ENCODE results near the gene LRRK2. TPM values are rescaled to one million over a fixed set of nuclear protein-coding genes. Genes with fewer than 3 reads are reported as not detected.

Gene LRRK2
- total RNA-seq, 5 donors from 2014 or later (not counting 1 experiment from before 2014, with no cell fraction given) = 0.47 to 2.3 (median 1.8) TPM

- Histone ChIP-seq H3K4me3 (ENCODE audit: control insufficient read depth in 1 of 2, extremely low read depth in 1 of 2, low read length in 1 of 2) (no peak overlapping the region), H3K27me3 (replicated peaks in 1 of 2; ENCODE audit: control insufficient read depth in 2 of 2, extremely low read depth in 1 of 2, insufficient read depth in 2 of 2, low read length in 1 of 2) (no peaks in the 10 kb centered on the region), H3K36me3 (ENCODE audit: control insufficient read depth in 2 of 2, extremely low read depth in 1 of 2, insufficient read depth in 1 of 2, low read length in 1 of 2) (no peaks in the 10 kb centered on the region), H3K27ac (ENCODE audit: low read length) (no peak overlapping the region), H3K9me3 (no peaks in the 10 kb centered on the region), H3K4me1 (ENCODE audit: control insufficient read depth in 1 of 2, extremely low read depth in 1 of 2, insufficient read depth in 2 of 2, low read length in 2 of 2) (no peaks in the 10 kb centered on the region)
- no peak for ATAC-seq (replicated peaks in 1 of 4)
- Mint-ChIP-seq H3K36me3 (no peaks in the 10 kb centered on the region), H3K4me1 (no peaks in the 10 kb centered on the region), H3K27me3 (no peaks in the 10 kb centered on the region), H3K9me3 (peaks cover 0 to 5% (median 3%) of the 10 kb centered on the region in 3 donors), H3K27ac (no peak overlapping the region), H3K4me3 (no peak overlapping the region)
- DNase-seq = no peak
- ChIA-PET POLR2A (no interaction called here), CTCF (no interaction called here)
- no CpG with 5 or more reads among the region's 1 CpG for WGBS (ENCODE audit: insufficient coverage)
These were observed 29.1 kb downstream of the LRRK2 start for GRCh38 chr12:40253936-40254335.

- POLR2A ChIA-PET = no interaction called here
- Mint-ChIP-seq H3K27me3 (no peaks in the 10 kb centered on the region), H3K36me3 (no peaks in the 10 kb centered on the region), H3K4me3 (no peak overlapping the region), H3K27ac (no peak overlapping the region), H3K9me3 (peaks cover 0 to 5% (median 3%) of the 10 kb centered on the region in 3 donors), H3K4me1 (no peaks in the 10 kb centered on the region)
- DNase-seq (no peak), ATAC-seq (replicated peaks in 1 of 4) (no peak)
- Histone ChIP-seq H3K4me3 (ENCODE audit: control insufficient read depth in 1 of 2, extremely low read depth in 1 of 2, low read length in 1 of 2) (no peak overlapping the region), H3K27me3 (replicated peaks in 1 of 2; ENCODE audit: control insufficient read depth in 2 of 2, extremely low read depth in 1 of 2, insufficient read depth in 2 of 2, low read length in 1 of 2) (no peaks in the 10 kb centered on the region), H3K27ac (ENCODE audit: low read length) (no peak overlapping the region), H3K4me1 (ENCODE audit: control insufficient read depth in 1 of 2, extremely low read depth in 1 of 2, insufficient read depth in 2 of 2, low read length in 2 of 2) (no peaks in the 10 kb centered on the region), H3K36me3 (ENCODE audit: control insufficient read depth in 2 of 2, extremely low read depth in 1 of 2, insufficient read depth in 1 of 2, low read length in 1 of 2) (no peaks in the 10 kb centered on the region), H3K9me3 (no peaks in the 10 kb centered on the region)
- 100% methylated on average over 2 of the region's 5 CpGs for WGBS (ENCODE audit: insufficient coverage)
- CTCF ChIA-PET = no interaction called here
These were observed 29.8 kb downstream of the LRRK2 start for GRCh38 chr12:40254455-40255085.

DNA sequence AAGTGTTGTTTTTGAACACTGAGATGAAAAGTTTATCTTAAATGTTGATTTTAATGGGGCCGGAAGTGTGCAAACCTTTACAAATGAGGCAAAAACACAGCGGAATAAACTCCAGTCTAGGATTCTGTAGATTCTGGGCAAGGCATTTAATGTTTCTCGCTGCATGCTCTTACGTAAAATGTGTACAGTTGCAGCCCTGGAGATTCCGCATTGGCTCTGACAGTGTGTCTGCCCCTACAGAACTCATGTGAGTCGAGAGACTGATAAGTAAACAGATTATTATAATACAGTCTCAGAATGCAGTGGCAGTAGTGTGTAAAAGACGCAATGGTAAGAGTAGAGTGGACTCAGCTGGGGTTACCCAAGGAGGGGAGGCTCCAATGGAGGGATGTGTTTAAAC lies 33.6 kb downstream of the LRRK2 start:
- WGBS (ENCODE audit: insufficient coverage) = 84% methylated on average over 5 of the region's 7 CpGs
- H3K9me3 Mint-ChIP-seq = peaks cover 0 to 5% (median 0%) of the 10 kb centered on the region in 3 donors
- no peaks in the 10 kb centered on the region for H3K36me3 Mint-ChIP-seq
- no peak overlapping the region for H3K27ac Mint-ChIP-seq
- Histone ChIP-seq H3K27me3 (replicated peaks in 1 of 2; ENCODE audit: control insufficient read depth in 2 of 2, extremely low read depth in 1 of 2, insufficient read depth in 2 of 2, low read length in 1 of 2) (no peaks in the 10 kb centered on the region), H3K4me1 (ENCODE audit: control insufficient read depth in 1 of 2, extremely low read depth in 1 of 2, insufficient read depth in 2 of 2, low read length in 2 of 2) (no peaks in the 10 kb centered on the region), H3K9me3 (no peaks in the 10 kb centered on the region), H3K4me3 (ENCODE audit: control insufficient read depth in 1 of 2, extremely low read depth in 1 of 2, low read length in 1 of 2) (no peak overlapping the region), H3K36me3 (ENCODE audit: control insufficient read depth in 2 of 2, extremely low read depth in 1 of 2, insufficient read depth in 1 of 2, low read length in 1 of 2) (no peaks in the 10 kb centered on the region), H3K27ac (ENCODE audit: low read length) (no peak overlapping the region)
- no peak overlapping the region for H3K4me3 Mint-ChIP-seq
- DNase-seq (no peak), ATAC-seq (replicated peaks in 1 of 4) (no peak)
- no peaks in the 10 kb centered on the region for H3K4me1 Mint-ChIP-seq
- POLR2A ChIA-PET = no interaction called here
- CTCF ChIA-PET = no interaction called here
- H3K27me3 Mint-ChIP-seq = no peaks in the 10 kb centered on the region

- H3K4me3 ChIP-seq (ENCODE audit: control insufficient read depth in 1 of 2, extremely low read depth in 1 of 2, low read length in 1 of 2) = no peak overlapping the region
- H3K27me3 ChIP-seq (replicated peaks in 1 of 2; ENCODE audit: control insufficient read depth in 2 of 2, extremely low read depth in 1 of 2, insufficient read depth in 2 of 2, low read length in 1 of 2) = no peaks in the 10 kb centered on the region
- ATAC-seq (replicated peaks in 1 of 4) (no peak), DNase-seq (no peak)
- no peak overlapping the region for H3K27ac Mint-ChIP-seq
- POLR2A ChIA-PET = interaction anchor here in 1 of 2 donors (0.5 kb wide), 1 partner anchor 116 kb away, joined by 15 read pairs; no protein-coding TSS in a partner anchor
- no peaks in the 10 kb centered on the region for H3K36me3 Mint-ChIP-seq
- CTCF ChIA-PET = no interaction called here
- no peaks in the 10 kb centered on the region for H3K9me3 ChIP-seq
- H3K4me3 Mint-ChIP-seq = no peak overlapping the region
- H3K4me1 Mint-ChIP-seq = no peaks in the 10 kb centered on the region
- peaks cover 0 to 5% (median 0%) of the 10 kb centered on the region in 3 donors for H3K9me3 Mint-ChIP-seq
- no peaks in the 10 kb centered on the region for H3K4me1 ChIP-seq (ENCODE audit: control insufficient read depth in 1 of 2, extremely low read depth in 1 of 2, insufficient read depth in 2 of 2, low read length in 2 of 2)
- H3K27ac ChIP-seq (ENCODE audit: low read length) = no peak overlapping the region
- no peaks in the 10 kb centered on the region for H3K36me3 ChIP-seq (ENCODE audit: control insufficient read depth in 2 of 2, extremely low read depth in 1 of 2, insufficient read depth in 1 of 2, low read length in 1 of 2)
- H3K27me3 Mint-ChIP-seq = no peaks in the 10 kb centered on the region
These were observed 37.1 kb downstream of the LRRK2 start for GRCh38 chr12:40261937-40262336.

- no peak for ATAC-seq (replicated peaks in 1 of 4)
- Histone ChIP-seq H3K9me3 (no peaks in the 10 kb centered on the region), H3K27ac (ENCODE audit: low read length) (no peak overlapping the region), H3K4me3 (ENCODE audit: control insufficient read depth in 1 of 2, extremely low read depth in 1 of 2, low read length in 1 of 2) (no peak overlapping the region), H3K4me1 (ENCODE audit: control insufficient read depth in 1 of 2, extremely low read depth in 1 of 2, insufficient read depth in 2 of 2, low read length in 2 of 2) (no peaks in the 10 kb centered on the region), H3K27me3 (replicated peaks in 1 of 2; ENCODE audit: control insufficient read depth in 2 of 2, extremely low read depth in 1 of 2, insufficient read depth in 2 of 2, low read length in 1 of 2) (no peaks in the 10 kb centered on the region), H3K36me3 (ENCODE audit: control insufficient read depth in 2 of 2, extremely low read depth in 1 of 2, insufficient read depth in 1 of 2, low read length in 1 of 2) (no peaks in the 10 kb centered on the region)
- no peak for DNase-seq
- peaks cover 0 to 5% (median 0%) of the 10 kb centered on the region in 3 donors for H3K9me3 Mint-ChIP-seq
- H3K36me3 Mint-ChIP-seq = no peaks in the 10 kb centered on the region
- ChIA-PET CTCF (no interaction called here), POLR2A (no interaction called here)
- no peaks in the 10 kb centered on the region for H3K27me3 Mint-ChIP-seq
- H3K4me3 Mint-ChIP-seq = no peak overlapping the region
- H3K27ac Mint-ChIP-seq = no peak overlapping the region
- H3K4me1 Mint-ChIP-seq = no peaks in the 10 kb centered on the region
- no CpG with 5 or more reads among the region's 1 CpG for WGBS (ENCODE audit: insufficient coverage)
These were observed 37.9 kb downstream of the LRRK2 start for GRCh38 chr12:40262657-40263056.

GRCh38 chr12:40263616-40264409 lies 39.0 kb downstream of the LRRK2 start:
- H3K9me3 Mint-ChIP-seq = peaks cover 0 to 5% (median 0%) of the 10 kb centered on the region in 3 donors
- no peaks in the 10 kb centered on the region for H3K27me3 ChIP-seq (replicated peaks in 1 of 2; ENCODE audit: control insufficient read depth in 2 of 2, extremely low read depth in 1 of 2, insufficient read depth in 2 of 2, low read length in 1 of 2)
- H3K9me3 ChIP-seq = no peaks in the 10 kb centered on the region
- H3K4me3 ChIP-seq (ENCODE audit: control insufficient read depth in 1 of 2, extremely low read depth in 1 of 2, low read length in 1 of 2) = no peak overlapping the region
- H3K4me3 Mint-ChIP-seq = no peak overlapping the region
- DNase-seq (no peak), ATAC-seq (replicated peaks in 1 of 4) (no peak)
- ChIA-PET POLR2A (no interaction called here), CTCF (interaction anchor here in 1 of 2 donors (0.6 kb wide), 1 partner anchor 19 kb away, joined by 3 read pairs; no protein-coding TSS in a partner anchor)
- no peak overlapping the region for H3K27ac ChIP-seq (ENCODE audit: low read length)
- no peaks in the 10 kb centered on the region for H3K36me3 ChIP-seq (ENCODE audit: control insufficient read depth in 2 of 2, extremely low read depth in 1 of 2, insufficient read depth in 1 of 2, low read length in 1 of 2)
- H3K27ac Mint-ChIP-seq = no peak overlapping the region
- H3K4me1 ChIP-seq (ENCODE audit: control insufficient read depth in 1 of 2, extremely low read depth in 1 of 2, insufficient read depth in 2 of 2, low read length in 2 of 2) = no peaks in the 10 kb centered on the region
- WGBS (ENCODE audit: insufficient coverage) = 20% methylated on average over 1 of the region's 4 CpGs
- H3K4me1 Mint-ChIP-seq = no peaks in the 10 kb centered on the region
- no peaks in the 10 kb centered on the region for H3K36me3 Mint-ChIP-seq
- H3K27me3 Mint-ChIP-seq = no peaks in the 10 kb centered on the region
